Adrenal gland (tissue), 12 donors: ENCODE results near the gene FAM89B. TPM values are rescaled to one million over a fixed set of nuclear protein-coding genes. Genes with fewer than 3 reads are reported as not detected.

Experiments used
- DNase-seq, 7 donors: peaks; one replicate each; pipeline ENCODE4 v3.0.0-alpha.2; 2019 to 2020
- H3K27ac ChIP-seq, 5 donors: fragments of 200-600 bp; sonication (generic) in 4 of 5; 1 replicate in 3 of 5; 2 replicates in 2 of 5; pipeline versions ENCODE4 v1.5.1 to v1.8.0; 2016 to 2020; ENCODE audit warnings: mild to moderate bottlenecking in 1 of 5
- H3K27me3 ChIP-seq: fragments of 200-600 bp; 2 replicates; pipeline ENCODE4 v1.8.0; 2021
- H3K36me3 ChIP-seq, 2 donors: fragments of 200-600 bp; replicated peaks in 1 of 2; 1 replicate in 1 of 2; 2 replicates in 1 of 2; pipeline versions ENCODE4 v1.5.1 to v1.8.0; 2018 to 2022
- H3K4me1 ChIP-seq, 2 donors: fragments of 200-600 bp; replicated peaks in 1 of 2; 1 replicate in 1 of 2; 2 replicates in 1 of 2; pipeline versions ENCODE4 v1.5.1 to v1.8.0; 2018 to 2021
- H3K4me3 ChIP-seq, 4 donors: fragments of 200-600 bp; sonication (generic) in 3 of 4; one replicate each; pipeline ENCODE4 v1.5.1; 2016 to 2018
- H3K9me3 ChIP-seq, 3 donors: fragments of 200-600 bp; sonication (generic) in 1 of 3; replicated peaks in 1 of 3; 1 replicate in 2 of 3; 2 replicates in 1 of 3; pipeline versions ENCODE4 v1.5.1 to v1.8.0; 2016 to 2021
- POLR2A ChIP-seq, 2 donors: fragments of 450-650 bp; IDR thresholded peaks; one replicate each; pipeline ENCODE4 v1.6.1; 2017; ENCODE audit warnings: antibody characterized with exemption in 2 of 2, mild to moderate bottlenecking in 2 of 2, moderate library complexity in 1 of 2
- WGBS, 4 donors: extraction: QIAGEN DNeasy Blood & Tissue Kit in 2 of 4; methylation state at CpG; one replicate each; pipeline versions ENCODE4 v1.1.5 to v1.1.7; 2013 to 2017; 5-methylcytosine and 5-hydroxymethylcytosine counted together
- intact Hi-C, 2 donors: fragments of 100-400 bp; cut with DNase I; formaldehyde crosslinking; loops; one replicate each; pipeline versions ENCODE4 v1.14.1 to v1.15.0; 2022 to 2023
- polyA plus RNA-seq, 3 donors: library from polyadenylated mRNA; stranded (reverse); fragments of 200-250 nt in 2 of 3; fragments of 350-450 nt in 1 of 3; fragmentation: Illumina TruSeq in 1 of 3; extraction: RNeasy Lipid Tissue Mini Kit (QIAGEN cat#74804) in 1 of 3; gene quantifications; one replicate each; pipeline ENCODE4 v1.2.3, GENCODE V29; 2013 to 2014
- total RNA-seq, 9 donors: library from RNA; depleted of rRNA in 4 of 9; stranded (reverse); fragments of >200 nt in 4 of 9; fragments of 120-200 nt in 1 of 9; fragmentation: NEBNext Ultra II Directional in 1 of 9; extraction: Animal tissue kit (Norgen Biotek cat#: 25700) in 1 of 9; gene quantifications; one replicate each; pipeline versions ENCODE4 v1.1.0 to v1.2.4, GENCODE V29; 2013 to 2023
- TF ChIP-seq, protein P1 (sequence below), 6 experiments: fragments of 450-650 bp in 4 of 6; fragments of 200-600 bp in 2 of 6; sonication (generic) in 1 of 6; IDR thresholded peaks; 1 replicate in 5 of 6; 2 replicates in 1 of 6; pipeline versions ENCODE4 v1.5.1 to v1.8.0; 2016 to 2021; ENCODE audit warnings: antibody characterized with exemption in 6 of 6, mild to moderate bottlenecking in 2 of 6, moderate library complexity in 1 of 6
- donor health status: healthy with polysubstance abuse.
- donor health status: Bipolar disorder and iron deficiency.
- donor health status: DM: yes; HTN: yes; CAD: no.
- donor health status: DM: no; HTN: no; CAD: no.
- donor health status: DM: no; HTN: no; CAD: no.
- donor health status: DM: yes; HTN: yes; CAD: no.

The FAM89B gene
- total and polyA plus RNA-seq, 12 donors: 7.0 to 77.1 (median 45.9) TPM

DNA sequence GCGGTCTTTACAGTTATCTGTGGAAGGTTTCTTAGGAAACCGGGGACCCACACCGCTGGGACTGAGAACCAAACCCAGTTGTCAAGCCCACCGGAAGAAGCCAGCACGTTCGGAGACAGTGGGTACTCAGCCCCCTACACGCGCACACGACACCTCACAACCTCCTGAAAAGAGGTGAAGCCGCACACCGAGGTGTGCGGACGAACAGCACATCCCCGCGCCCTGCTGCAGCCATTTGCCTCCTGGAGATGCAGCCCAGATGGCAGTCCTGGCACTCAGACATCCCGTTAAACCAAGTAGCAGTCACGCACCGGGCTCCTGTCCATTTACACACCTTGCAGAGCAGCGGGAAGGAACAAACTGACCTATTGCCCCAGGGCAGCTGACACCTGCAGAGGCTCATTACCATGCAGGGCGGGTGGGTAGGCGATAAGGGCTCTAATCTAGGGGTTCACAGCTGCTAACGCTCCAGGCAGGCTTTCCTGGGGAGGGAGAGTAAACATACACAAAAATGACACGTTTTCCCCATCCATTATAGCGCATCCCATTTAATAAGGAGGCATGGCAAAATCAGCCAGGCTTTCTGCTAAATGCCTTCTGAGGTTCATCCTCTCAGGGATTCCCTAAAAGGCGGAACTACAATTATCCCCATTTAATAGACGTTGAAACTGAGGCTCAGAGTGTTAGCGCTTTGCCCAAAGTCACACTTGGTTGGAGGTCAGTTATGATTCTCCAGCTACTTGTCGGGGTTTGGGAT, 2.7 kb downstream of the FAM89B start:
- peaks cover 41 to 57% of the 10 kb centered on the region in 2 donors for H3K4me1 ChIP-seq
- WGBS, 4 donors: 15 to 60% (median 26%) methylated on average over 4 to 28 of the region's 28 CpGs
- intact Hi-C loops: loop anchor here in 1 of 2 donors (5.0 kb wide), 1 partner anchor 37 kb away; the partner anchor contains the start of gene MAP3K11

DNA sequence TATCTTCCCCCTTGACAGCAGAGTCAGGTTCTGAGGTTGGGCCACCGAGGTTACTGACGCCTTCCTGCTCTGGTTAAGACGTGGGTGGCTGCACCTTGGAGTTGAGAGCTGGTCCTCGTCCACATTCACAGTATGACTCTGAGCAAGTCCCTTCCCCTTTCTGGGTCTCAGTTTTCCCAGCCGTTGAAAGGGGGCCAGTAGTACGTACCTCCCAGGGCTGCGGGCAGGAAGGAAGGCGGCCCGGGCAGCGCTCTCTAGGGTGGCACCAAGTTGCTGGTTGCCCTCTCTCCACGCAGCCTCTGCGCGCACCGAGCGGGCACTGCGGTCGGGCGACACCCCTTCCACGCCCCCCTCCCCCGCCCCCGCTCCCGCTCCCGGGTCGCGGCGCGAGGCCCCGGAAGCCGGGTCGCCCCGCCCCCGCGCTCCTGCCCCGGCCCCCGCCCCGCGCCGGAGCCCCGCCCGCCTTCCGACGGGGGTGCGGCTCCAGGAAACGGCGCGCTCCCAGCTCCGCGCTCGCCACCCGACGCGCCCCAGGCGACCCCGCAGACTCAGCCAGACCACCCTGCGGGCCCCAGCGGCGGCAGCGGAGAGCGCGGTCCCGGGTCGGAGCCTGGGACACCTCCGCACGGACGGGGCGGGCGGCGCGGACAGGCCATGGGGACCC, 3.4 kb downstream of the FAM89B start, which contains the start of gene EHBP1L1:
TSS of gene EHBP1L1 (plus strand) at position 486 of the 664 bp plus-strand sequence. CDS start 250 bp downstream, outside the sequence.
- Histone ChIP-seq H3K4me3 (peak within 1 kb of the TSS; percentile 16 to 63 (median 26)), H3K27me3 (no peaks in the 10 kb centered on the region), H3K36me3 (peaks cover 0 to 16% of the 10 kb centered on the region in 2 donors), H3K27ac (peak within 1 kb of the TSS; percentile 11 to 96 (median 79)), H3K4me1 (peaks cover 39 to 57% of the 10 kb centered on the region in 2 donors), H3K9me3 (no peaks in the 10 kb centered on the region)
- TF ChIP-seq, protein P1, sequence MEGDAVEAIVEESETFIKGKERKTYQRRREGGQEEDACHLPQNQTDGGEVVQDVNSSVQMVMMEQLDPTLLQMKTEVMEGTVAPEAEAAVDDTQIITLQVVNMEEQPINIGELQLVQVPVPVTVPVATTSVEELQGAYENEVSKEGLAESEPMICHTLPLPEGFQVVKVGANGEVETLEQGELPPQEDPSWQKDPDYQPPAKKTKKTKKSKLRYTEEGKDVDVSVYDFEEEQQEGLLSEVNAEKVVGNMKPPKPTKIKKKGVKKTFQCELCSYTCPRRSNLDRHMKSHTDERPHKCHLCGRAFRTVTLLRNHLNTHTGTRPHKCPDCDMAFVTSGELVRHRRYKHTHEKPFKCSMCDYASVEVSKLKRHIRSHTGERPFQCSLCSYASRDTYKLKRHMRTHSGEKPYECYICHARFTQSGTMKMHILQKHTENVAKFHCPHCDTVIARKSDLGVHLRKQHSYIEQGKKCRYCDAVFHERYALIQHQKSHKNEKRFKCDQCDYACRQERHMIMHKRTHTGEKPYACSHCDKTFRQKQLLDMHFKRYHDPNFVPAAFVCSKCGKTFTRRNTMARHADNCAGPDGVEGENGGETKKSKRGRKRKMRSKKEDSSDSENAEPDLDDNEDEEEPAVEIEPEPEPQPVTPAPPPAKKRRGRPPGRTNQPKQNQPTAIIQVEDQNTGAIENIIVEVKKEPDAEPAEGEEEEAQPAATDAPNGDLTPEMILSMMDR (IDR thresholded peaks at IDR 0.05): no peak
- no peak for TF ChIP-seq POLR2A (IDR thresholded peaks at IDR 0.05)
- WGBS, 4 donors: 0 to 2% (median 1%) methylated on average over 4 to 69 of the region's 69 CpGs
- intact Hi-C loops: no loop called here
- peak; percentile 60 to 76 (median 66) for DNase-seq

More for the DNA sequence above, 2.7 kb downstream of the FAM89B start:
- Histone ChIP-seq H3K4me3 (peak overlapping the region in 2 of 4 donors; percentile 24 to 63), H3K27ac (peak overlapping the region in 4 of 5 donors; percentile 67 to 96 (median 82)), H3K36me3 (peaks cover 0 to 9% of the 10 kb centered on the region in 2 donors), H3K9me3 (no peaks in the 10 kb centered on the region), H3K27me3 (no peaks in the 10 kb centered on the region)
- TF ChIP-seq, protein P1 (IDR thresholded peaks at IDR 0.05): no peak
- no peak for TF ChIP-seq POLR2A (IDR thresholded peaks at IDR 0.05)
- peak in 4 of 7 donors; percentile 45 to 80 (median 58) for DNase-seq

DNA sequence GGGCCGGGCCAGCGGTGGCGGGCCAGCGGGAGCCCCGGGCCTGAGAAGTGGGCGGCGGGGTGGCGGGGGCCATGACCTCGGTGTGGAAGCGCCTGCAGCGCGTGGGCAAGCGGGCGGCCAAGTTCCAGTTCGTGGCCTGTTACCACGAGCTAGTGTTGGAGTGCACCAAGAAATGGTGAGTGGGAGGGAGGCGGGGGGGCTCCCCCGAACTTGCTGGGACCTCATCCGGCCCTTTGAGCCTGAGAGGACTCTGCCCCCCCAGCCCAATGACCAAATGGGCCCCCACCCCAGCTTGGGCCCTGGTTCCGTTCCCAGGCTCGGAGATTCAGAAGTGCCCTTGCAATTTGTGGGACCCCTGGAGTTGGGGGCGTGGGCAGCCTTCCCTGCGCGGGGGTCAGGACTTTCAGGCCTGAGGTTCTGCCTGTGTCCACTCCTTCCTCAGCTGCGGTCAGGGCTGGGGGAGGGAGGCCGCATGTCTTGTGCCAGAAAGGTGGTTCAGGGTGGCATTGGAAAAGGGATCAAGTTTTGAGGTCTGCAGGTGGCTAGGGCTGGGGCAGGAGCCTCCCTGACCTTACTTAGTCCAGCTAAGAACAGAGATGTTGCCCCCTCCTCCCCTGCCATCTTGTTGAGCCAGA, 4.0 kb downstream of the FAM89B start:
- Histone ChIP-seq H3K4me3 (peak overlapping the region; percentile 16 to 63 (median 24)), H3K27ac (peak overlapping the region; percentile 11 to 96 (median 79)), H3K27me3 (no peaks in the 10 kb centered on the region), H3K36me3 (peaks cover 0 to 23% of the 10 kb centered on the region in 2 donors), H3K9me3 (no peaks in the 10 kb centered on the region), H3K4me1 (peaks cover 32 to 51% of the 10 kb centered on the region in 2 donors)
- no peak for TF ChIP-seq POLR2A (IDR thresholded peaks at IDR 0.05)
- TF ChIP-seq, protein P1 (IDR thresholded peaks at IDR 0.05): no peak
- intact Hi-C loops: no loop called here
- 13 to 26% (median 14%) methylated on average over 10 to 26 of the region's 26 CpGs for WGBS, 4 donors
- peak in 3 of 7 donors; percentile 44 to 72 (median 48) for DNase-seq
